Left lung (tissue), 10 donors: ENCODE results near the gene ZNF839. TPM values are rescaled to one million over a fixed set of nuclear protein-coding genes. Genes with fewer than 3 reads are reported as not detected.

ENCODE experiments used
- ATAC-seq: fragments of 200-7000 bp; cut with Tn5 transposase; one replicate; pipeline ENCODE4 v1.9.1; 2020; ENCODE audit warnings: moderate library complexity
- DNase-seq, 4 donors: peaks; one replicate each; pipeline ENCODE4 v3.0.0-alpha.2; 2013 to 2020
- H3K27ac ChIP-seq, 2 donors: fragments of 200-600 bp; sonication (generic) in 1 of 2; one replicate each; pipeline versions ENCODE4 v1.5.0 to v1.8.0; 2020 to 2021
- H3K27me3 ChIP-seq, 2 donors: fragments of 200-600 bp; sonication (generic) in 1 of 2; one replicate each; pipeline versions ENCODE4 v1.5.0 to v1.8.0; 2020 to 2021
- H3K36me3 ChIP-seq, 2 donors: fragments of 200-600 bp; sonication (generic) in 1 of 2; one replicate each; pipeline versions ENCODE4 v1.5.0 to v1.8.0; 2020 to 2021
- H3K4me1 ChIP-seq, 2 donors: fragments of 200-600 bp; one replicate each; pipeline ENCODE4 v1.8.0; 2021
- H3K4me3 ChIP-seq, 2 donors: fragments of 200-600 bp; sonication (generic) in 1 of 2; one replicate each; pipeline versions ENCODE4 v1.5.0 to v1.8.0; 2020 to 2021; ENCODE audit warnings: mild to moderate bottlenecking in 1 of 2
- H3K9me3 ChIP-seq, 2 donors: fragments of 200-600 bp; sonication (generic) in 1 of 2; one replicate each; pipeline versions ENCODE4 v1.5.0 to v1.8.0; 2020 to 2021
- intact Hi-C, 2 donors: fragments of 100-400 bp; cut with DNase I; formaldehyde crosslinking; loops; one replicate each; pipeline versions ENCODE4 v1.11.2 to v1.14.2; 2022
- polyA plus RNA-seq, 6 donors: library from polyadenylated mRNA; unstranded; fragments of 120-200 nt; gene quantifications; one replicate each; pipeline ENCODE4 v1.2.1, GENCODE V29; 2013; ENCODE audit not compliant: insufficient read length in 6 of 6
- total RNA-seq, 2 donors: library from RNA; stranded (reverse); fragmentation: NEBNext Ultra II Directional; extraction: Animal tissue kit (Norgen Biotek cat#: 25700); gene quantifications; one replicate each; pipeline ENCODE4 v1.2.1, GENCODE V29; 2021
- TF ChIP-seq, protein P1 (sequence below), 2 donors: fragments of 200-600 bp; sonication (generic) in 1 of 2; IDR thresholded peaks; one replicate each; pipeline versions ENCODE4 v1.5.0 to v1.8.0; 2021; ENCODE audit warnings: antibody characterized with exemption in 2 of 2
- donor health status: DM: no; HTN: yes; CAD: no.
- donor health status: DM: no; HTN: no; CAD: no.

ZNF839 gene
- total and polyA plus RNA-seq, 8 donors, result 8.8 to 18.2 (median 14.4) TPM

DNA sequence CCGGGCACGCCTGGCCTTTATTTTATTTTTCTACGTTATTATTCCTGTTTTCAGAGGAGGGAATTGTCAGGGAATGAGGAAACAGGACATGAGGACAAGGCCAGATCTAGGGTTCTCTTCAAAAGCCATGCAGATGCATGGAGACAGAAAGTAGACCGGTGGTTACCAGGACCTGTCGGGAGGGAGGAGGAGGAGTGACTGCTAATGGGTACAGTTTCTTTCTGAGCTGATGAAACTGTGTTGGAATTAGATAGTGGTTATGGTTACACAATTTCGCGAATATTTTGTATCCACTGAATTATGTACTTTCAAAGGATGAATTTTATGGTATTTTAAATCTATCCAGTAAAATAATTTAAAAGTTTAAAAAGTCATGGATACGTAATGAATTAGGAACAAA is 11.3 kb downstream of the ZNF839 start:
- intact Hi-C loops, result no loop called here
- Histone ChIP-seq H3K4me3 (no peak overlapping the region), H3K27me3 (no peaks in the 10 kb centered on the region), H3K36me3 (peaks cover 0 to 33% of the 10 kb centered on the region in 2 donors), H3K27ac (no peak overlapping the region), H3K4me1 (peaks cover 0 to 12% of the 10 kb centered on the region in 2 donors), H3K9me3 (no peaks in the 10 kb centered on the region)
- TF ChIP-seq, protein P1, sequence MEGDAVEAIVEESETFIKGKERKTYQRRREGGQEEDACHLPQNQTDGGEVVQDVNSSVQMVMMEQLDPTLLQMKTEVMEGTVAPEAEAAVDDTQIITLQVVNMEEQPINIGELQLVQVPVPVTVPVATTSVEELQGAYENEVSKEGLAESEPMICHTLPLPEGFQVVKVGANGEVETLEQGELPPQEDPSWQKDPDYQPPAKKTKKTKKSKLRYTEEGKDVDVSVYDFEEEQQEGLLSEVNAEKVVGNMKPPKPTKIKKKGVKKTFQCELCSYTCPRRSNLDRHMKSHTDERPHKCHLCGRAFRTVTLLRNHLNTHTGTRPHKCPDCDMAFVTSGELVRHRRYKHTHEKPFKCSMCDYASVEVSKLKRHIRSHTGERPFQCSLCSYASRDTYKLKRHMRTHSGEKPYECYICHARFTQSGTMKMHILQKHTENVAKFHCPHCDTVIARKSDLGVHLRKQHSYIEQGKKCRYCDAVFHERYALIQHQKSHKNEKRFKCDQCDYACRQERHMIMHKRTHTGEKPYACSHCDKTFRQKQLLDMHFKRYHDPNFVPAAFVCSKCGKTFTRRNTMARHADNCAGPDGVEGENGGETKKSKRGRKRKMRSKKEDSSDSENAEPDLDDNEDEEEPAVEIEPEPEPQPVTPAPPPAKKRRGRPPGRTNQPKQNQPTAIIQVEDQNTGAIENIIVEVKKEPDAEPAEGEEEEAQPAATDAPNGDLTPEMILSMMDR (IDR thresholded peaks at IDR 0.05), result no peak
- DNase-seq, result no peak
- no peak for ATAC-seq

DNA sequence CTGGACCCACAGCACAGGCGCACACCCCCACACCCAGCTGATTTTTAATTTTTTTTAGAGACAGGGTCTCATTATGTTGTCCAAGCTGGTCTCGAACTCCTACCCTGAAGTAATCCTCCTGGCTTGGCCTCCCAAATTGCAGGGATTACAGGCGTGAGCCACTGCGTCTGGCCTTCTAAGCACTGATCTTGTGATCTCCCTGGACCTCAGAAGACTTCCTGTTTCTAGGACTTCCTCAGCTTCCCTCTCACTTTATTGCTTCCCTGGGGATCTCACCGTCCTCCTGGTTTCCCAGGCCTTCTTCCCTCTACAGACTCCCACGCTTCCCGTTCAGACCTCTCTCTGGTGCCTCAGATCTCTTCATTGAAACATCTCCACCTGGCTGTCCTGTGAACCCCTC is 13.8 kb downstream of the ZNF839 start:
- ATAC-seq (peak; percentile 35), DNase-seq (no peak)
- TF ChIP-seq, protein P1 (IDR thresholded peaks at IDR 0.05), result no peak
- H3K4me3 ChIP-seq, result no peak overlapping the region
- H3K4me1 ChIP-seq, result peaks cover 0 to 12% of the 10 kb centered on the region in 2 donors
- intact Hi-C loops, result no loop called here
- H3K9me3 ChIP-seq, result no peaks in the 10 kb centered on the region
- peak overlapping the region in 1 of 2 donors; percentile 61 for H3K27ac ChIP-seq
- no peaks in the 10 kb centered on the region for H3K27me3 ChIP-seq
- peaks cover 0 to 46% of the 10 kb centered on the region in 2 donors for H3K36me3 ChIP-seq

DNA sequence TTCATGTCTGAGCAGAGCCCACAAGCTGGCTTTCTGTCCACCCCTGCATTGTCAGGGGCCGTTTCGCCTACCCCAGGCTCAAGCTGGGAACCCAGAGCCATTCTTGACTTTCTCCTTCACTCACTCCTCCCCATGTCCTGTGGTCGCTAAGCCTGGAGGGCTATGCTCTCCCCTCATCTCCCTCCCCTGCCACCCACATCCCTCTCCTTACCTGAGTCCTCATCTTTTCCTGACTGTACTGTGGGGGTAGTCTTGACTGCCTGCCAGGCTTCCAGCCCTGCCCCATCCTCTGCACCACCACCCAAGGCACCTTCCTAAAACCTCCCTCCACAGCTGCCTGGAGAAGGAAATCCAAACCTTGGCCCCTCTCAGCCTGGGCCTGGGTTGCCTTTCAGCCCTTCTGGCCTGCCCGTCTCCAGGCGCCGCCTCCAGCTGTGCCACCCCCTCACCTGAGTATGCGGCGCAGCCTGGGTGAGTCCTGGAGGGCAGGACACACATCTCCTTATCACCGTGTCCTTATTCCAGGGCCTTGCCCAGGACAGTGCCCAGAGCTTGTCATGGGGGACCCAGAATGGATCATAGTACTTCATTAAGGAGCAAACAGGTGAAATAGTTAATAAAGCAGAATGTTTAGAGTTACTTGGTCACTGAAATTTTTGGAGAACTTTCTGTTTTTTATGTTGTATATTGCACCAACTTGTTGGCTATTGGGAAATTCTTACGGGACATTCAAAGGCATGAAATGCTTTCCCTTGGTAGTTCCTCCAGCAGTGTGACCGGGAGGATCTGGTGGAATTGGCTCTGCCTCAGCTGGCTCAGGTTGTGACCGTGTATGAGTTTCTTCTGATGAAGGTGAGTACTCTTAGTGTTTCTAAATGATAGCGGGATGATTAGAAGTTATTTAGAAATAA is 14.5 kb downstream of the ZNF839 start:
- H3K27me3 ChIP-seq, result no peaks in the 10 kb centered on the region
- H3K4me3 ChIP-seq, result no peak overlapping the region
- peaks cover 0 to 12% of the 10 kb centered on the region in 2 donors for H3K4me1 ChIP-seq
- peaks cover 0 to 52% of the 10 kb centered on the region in 2 donors for H3K36me3 ChIP-seq
- TF ChIP-seq, protein P1 (IDR thresholded peaks at IDR 0.05), result no peak
- peak overlapping the region in 1 of 2 donors; percentile 61 for H3K27ac ChIP-seq
- no peaks in the 10 kb centered on the region for H3K9me3 ChIP-seq
- no peak for ATAC-seq
- intact Hi-C loops, result no loop called here
- no peak for DNase-seq

DNA sequence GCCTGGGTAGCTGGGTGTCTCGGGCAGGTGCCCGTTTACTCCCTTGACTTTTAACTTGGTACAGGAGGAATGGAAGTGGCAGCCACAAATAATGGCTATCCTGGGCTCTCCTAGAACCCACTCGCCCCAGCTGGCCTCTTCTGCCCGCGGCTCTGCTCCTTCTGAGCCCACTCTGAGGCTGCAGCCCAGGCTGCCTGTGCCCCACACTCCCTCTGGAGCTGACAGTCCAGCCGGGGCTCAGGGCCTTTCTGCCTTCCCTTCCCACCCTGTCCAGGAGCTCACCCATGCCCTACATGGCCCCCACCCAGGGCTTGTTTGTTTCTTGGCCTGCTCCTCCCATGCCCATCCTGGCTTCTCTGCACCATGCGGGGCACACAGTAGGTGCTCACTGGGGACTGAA is 15.6 kb downstream of the ZNF839 start:
- DNase-seq (no peak), ATAC-seq (no peak)
- Histone ChIP-seq H3K4me3 (no peak overlapping the region), H3K9me3 (no peaks in the 10 kb centered on the region), H3K27ac (no peak overlapping the region), H3K27me3 (no peaks in the 10 kb centered on the region), H3K4me1 (peaks cover 0 to 12% of the 10 kb centered on the region in 2 donors), H3K36me3 (peaks cover 0 to 63% of the 10 kb centered on the region in 2 donors)
- intact Hi-C loops, result no loop called here
- TF ChIP-seq, protein P1 (IDR thresholded peaks at IDR 0.05), result no peak

DNA sequence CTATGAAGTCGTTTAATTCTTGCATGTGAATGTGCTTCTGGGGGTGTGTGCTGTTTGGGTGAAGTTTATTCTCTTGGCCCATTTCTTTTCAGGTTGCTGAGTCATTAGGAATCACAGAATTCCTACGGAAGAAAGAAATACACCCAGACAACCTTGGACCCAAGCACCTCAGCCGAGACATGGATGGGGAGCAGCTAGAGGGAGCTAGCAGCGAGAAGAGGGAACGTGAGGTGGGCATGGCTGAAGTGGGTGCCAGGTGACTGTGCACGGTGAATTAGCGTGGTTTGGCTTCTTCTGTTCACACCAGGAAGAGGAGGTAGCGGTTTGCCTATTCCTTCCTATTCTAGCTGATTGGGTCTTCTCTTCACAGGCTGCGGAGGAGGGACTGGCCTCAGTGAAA is 19.2 kb downstream of the ZNF839 start:
- Histone ChIP-seq H3K36me3 (peaks cover 0 to 84% of the 10 kb centered on the region in 2 donors), H3K27me3 (no peaks in the 10 kb centered on the region), H3K27ac (no peak overlapping the region), H3K4me3 (no peak overlapping the region), H3K9me3 (no peaks in the 10 kb centered on the region), H3K4me1 (peaks cover 0 to 5% of the 10 kb centered on the region in 2 donors)
- TF ChIP-seq, protein P1 (IDR thresholded peaks at IDR 0.05), result no peak
- DNase-seq (no peak), ATAC-seq (no peak)
- intact Hi-C loops, result no loop called here
